Mucosa of rectum (tissue), 2 donors: Measurements from ENCODE around the gene NPIPB2.
"Not testable (repeated sequence)": the region's sequence is repeated elsewhere in the genome, so short reads cannot be mapped to it uniquely, and the experiment has no call there.

Source experiments
- H3K27ac ChIP-seq, 2 donors: one replicate each; pipeline ENCODE4 v1.7.0; 2013; ENCODE audit warnings: inconsistent platforms in 2 of 2, low read depth in 2 of 2, low read length in 2 of 2
- H3K27me3 ChIP-seq, 2 donors: one replicate each; pipeline ENCODE4 v1.7.0; 2013; ENCODE audit warnings: low read length in 2 of 2; ENCODE audit not compliant: control insufficient read depth in 2 of 2, insufficient read depth in 2 of 2
- H3K36me3 ChIP-seq, 2 donors: one replicate each; pipeline ENCODE4 v1.7.0; 2013; ENCODE audit warnings: low read length in 2 of 2; ENCODE audit not compliant: control insufficient read depth in 2 of 2, insufficient read depth in 2 of 2
- H3K4me1 ChIP-seq, 2 donors: one replicate each; pipeline ENCODE4 v1.7.0; 2013; ENCODE audit warnings: low read length in 2 of 2, mild to moderate bottlenecking in 1 of 2; ENCODE audit not compliant: control insufficient read depth in 2 of 2, insufficient read depth in 2 of 2
- H3K4me3 ChIP-seq, 2 donors: one replicate each; pipeline ENCODE4 v1.7.0; 2013; ENCODE audit warnings: low read length in 2 of 2
- H3K9ac ChIP-seq, 2 donors: one replicate each; pipeline ENCODE4 v1.7.0; 2013; ENCODE audit warnings: low read length in 2 of 2, low read depth in 1 of 2, mild to moderate bottlenecking in 1 of 2
- H3K9me3 ChIP-seq, 2 donors: one replicate each; pipeline ENCODE4 v1.7.0; 2013; ENCODE audit warnings: low read length in 2 of 2; ENCODE audit not compliant: control insufficient read depth in 2 of 2
- donor health status: healthy.
- donor health status: Normal muscosa, but diverticular disease.

NPIPB2 gene

DNA sequence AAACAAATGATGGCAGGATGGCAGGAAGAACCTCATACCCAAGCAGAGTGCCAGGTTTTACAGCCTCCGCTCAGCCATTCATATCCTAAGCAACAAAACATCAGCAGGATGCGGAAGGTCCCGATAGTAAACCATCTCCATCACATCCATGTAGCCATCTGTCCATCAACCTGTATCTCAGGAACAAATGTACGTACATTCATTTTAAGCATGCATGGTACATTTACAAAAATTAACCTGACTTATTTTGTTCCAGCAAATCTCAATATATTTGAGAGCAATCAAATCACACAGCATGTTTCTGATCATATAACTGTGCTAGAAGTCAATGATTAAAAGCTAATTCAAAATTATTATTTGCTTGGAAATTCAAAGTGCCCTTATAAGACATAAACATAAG lies at the start of gene NPIPB2:
TSS of gene NPIPB2 (minus strand) at position 101 of the 400 bp plus-strand sequence. CDS start at position 101, 0 bp downstream.
- not testable (repeated sequence) for H3K36me3 ChIP-seq, H3K9me3 ChIP-seq, H3K4me3 ChIP-seq, H3K27ac ChIP-seq, H3K9ac ChIP-seq, H3K27me3 ChIP-seq, H3K4me1 ChIP-seq

GRCh38 chr16:11990702-11991390 lies 49.0 kb upstream of the NPIPB2 start:
- Histone ChIP-seq H3K9me3 (no peaks in the 10 kb centered on the region), H3K27ac (no peak overlapping the region), H3K9ac (no peak overlapping the region), H3K4me3 (no peak overlapping the region), H3K36me3 (no peaks in the 10 kb centered on the region), H3K4me1 (no peaks in the 10 kb centered on the region), H3K27me3 (no peaks in the 10 kb centered on the region)

DNA sequence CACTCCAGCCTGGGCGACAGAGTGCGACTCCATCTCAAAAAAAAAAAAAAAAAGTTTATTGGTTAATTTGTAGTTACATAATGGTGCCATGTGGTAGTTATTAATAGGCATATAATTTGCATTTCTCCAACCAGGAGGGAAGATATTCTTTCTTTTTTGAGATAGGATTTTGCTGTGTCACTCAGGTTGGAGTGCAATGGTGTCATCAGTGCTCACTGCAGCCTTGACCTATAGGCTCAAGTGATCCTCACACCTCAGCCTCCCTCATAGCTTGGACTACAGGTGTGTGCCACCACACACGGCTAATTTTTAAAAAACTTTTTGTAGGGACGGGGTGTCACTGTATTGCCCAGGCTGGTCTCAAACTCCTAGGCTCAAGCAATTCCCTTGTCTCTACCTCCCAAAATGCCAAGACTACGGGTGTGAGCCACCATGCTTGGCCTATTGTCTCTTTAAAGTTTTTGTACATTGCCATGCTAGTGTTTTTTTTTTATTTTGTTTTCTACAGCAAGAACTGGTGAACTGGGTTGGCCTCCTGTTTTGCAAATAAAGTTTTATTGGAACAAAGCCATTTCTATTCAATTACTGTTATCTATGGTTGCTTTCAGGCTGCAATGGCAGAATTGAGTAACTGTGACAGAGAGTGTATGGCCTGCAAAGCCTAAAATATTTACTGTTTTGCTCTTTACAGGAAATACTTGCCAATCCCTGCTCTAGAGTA lies 46.6 kb upstream of the NPIPB2 start:
- Histone ChIP-seq H3K27ac (no peak overlapping the region), H3K9ac (no peak overlapping the region), H3K9me3 (no peaks in the 10 kb centered on the region), H3K27me3 (no peaks in the 10 kb centered on the region), H3K4me1 (no peaks in the 10 kb centered on the region), H3K36me3 (no peaks in the 10 kb centered on the region), H3K4me3 (no peak overlapping the region)

GRCh38 chr16:11986521-11987057 lies 44.7 kb upstream of the NPIPB2 start:
- H3K4me1 ChIP-seq, result no peaks in the 10 kb centered on the region
- no peak overlapping the region for H3K9ac ChIP-seq
- no peak overlapping the region for H3K27ac ChIP-seq
- H3K4me3 ChIP-seq, result no peak overlapping the region
- no peaks in the 10 kb centered on the region for H3K27me3 ChIP-seq
- H3K9me3 ChIP-seq, result no peaks in the 10 kb centered on the region
- no peaks in the 10 kb centered on the region for H3K36me3 ChIP-seq

DNA sequence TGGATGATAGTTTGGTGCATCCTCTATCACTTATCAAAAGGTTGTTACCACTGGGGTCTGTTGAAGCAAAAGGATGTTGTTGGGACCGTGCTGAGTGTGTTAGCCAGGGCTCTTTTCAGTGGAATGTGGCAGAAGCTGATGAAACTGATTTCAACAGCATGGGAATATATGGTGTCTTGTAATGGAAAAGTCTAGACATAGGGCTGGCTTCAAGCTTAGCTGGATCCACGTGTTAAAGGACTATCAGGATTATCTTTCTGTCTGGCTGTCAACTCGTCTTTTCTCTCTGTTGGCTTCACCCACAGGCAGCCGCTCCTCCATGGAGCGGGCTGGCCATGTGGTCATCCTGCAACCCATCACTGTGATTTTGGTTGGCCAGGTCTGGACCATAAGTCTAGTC lies 43.4 kb upstream of the NPIPB2 start:
- H3K27ac ChIP-seq, result no peak overlapping the region
- H3K27me3 ChIP-seq, result no peaks in the 10 kb centered on the region
- H3K9ac ChIP-seq, result no peak overlapping the region
- no peaks in the 10 kb centered on the region for H3K4me1 ChIP-seq
- no peaks in the 10 kb centered on the region for H3K9me3 ChIP-seq
- no peak overlapping the region for H3K4me3 ChIP-seq
- no peaks in the 10 kb centered on the region for H3K36me3 ChIP-seq

- no peaks in the 10 kb centered on the region for H3K36me3 ChIP-seq
- no peaks in the 10 kb centered on the region for H3K9me3 ChIP-seq
- no peaks in the 10 kb centered on the region for H3K27me3 ChIP-seq
- H3K9ac ChIP-seq, result no peak overlapping the region
- H3K27ac ChIP-seq, result no peak overlapping the region
- H3K4me3 ChIP-seq, result no peak overlapping the region
- peaks cover 10 to 12% of the 10 kb centered on the region in 2 donors for H3K4me1 ChIP-seq
These were observed 38.4 kb upstream of the NPIPB2 start for GRCh38 chr16:11980136-11980844.

- Histone ChIP-seq H3K4me3 (no peak overlapping the region), H3K27me3 (no peaks in the 10 kb centered on the region), H3K27ac (no peak overlapping the region), H3K36me3 (no peaks in the 10 kb centered on the region), H3K4me1 (peaks cover 10 to 12% of the 10 kb centered on the region in 2 donors), H3K9ac (no peak overlapping the region), H3K9me3 (no peaks in the 10 kb centered on the region)
These were observed 37.3 kb upstream of the NPIPB2 start for GRCh38 chr16:11979013-11979672.

DNA sequence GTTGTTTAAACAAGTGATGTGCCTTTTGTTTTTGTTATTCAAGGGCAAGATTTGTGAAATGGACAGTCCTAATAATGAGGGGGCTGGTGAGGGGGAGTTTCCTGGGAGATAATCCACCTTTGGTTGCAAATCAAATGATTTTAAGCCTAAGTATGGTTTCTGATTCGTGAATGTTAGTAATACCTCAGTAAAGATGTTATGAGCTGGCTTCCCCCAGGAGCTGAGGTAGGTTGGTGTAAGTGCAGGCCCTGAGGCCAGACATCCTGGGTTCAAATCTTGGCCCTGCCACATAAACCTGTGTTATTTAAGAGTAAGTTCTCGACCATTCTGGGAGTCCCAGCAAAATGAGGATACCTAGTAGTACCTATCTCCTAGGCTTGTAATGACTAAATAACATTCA lies 36.2 kb upstream of the NPIPB2 start:
- Histone ChIP-seq H3K27me3 (no peaks in the 10 kb centered on the region), H3K9ac (no peak overlapping the region), H3K36me3 (no peaks in the 10 kb centered on the region), H3K27ac (no peak overlapping the region), H3K9me3 (no peaks in the 10 kb centered on the region), H3K4me3 (peak overlapping the region in 1 of 2 donors; percentile 83), H3K4me1 (peaks cover 10 to 12% of the 10 kb centered on the region in 2 donors)

- Histone ChIP-seq H3K27ac (peak overlapping the region; percentile 64 to 65), H3K9me3 (no peaks in the 10 kb centered on the region), H3K4me3 (peak overlapping the region; percentile 83 to 84), H3K36me3 (no peaks in the 10 kb centered on the region), H3K9ac (peak overlapping the region; percentile 76 to 89), H3K4me1 (peaks cover 10 to 12% of the 10 kb centered on the region in 2 donors), H3K27me3 (no peaks in the 10 kb centered on the region)
These were observed 35.7 kb upstream of the NPIPB2 start for GRCh38 chr16:11977376-11978041.
